ENCODE data around the gene GRIN2A.

DNA sequence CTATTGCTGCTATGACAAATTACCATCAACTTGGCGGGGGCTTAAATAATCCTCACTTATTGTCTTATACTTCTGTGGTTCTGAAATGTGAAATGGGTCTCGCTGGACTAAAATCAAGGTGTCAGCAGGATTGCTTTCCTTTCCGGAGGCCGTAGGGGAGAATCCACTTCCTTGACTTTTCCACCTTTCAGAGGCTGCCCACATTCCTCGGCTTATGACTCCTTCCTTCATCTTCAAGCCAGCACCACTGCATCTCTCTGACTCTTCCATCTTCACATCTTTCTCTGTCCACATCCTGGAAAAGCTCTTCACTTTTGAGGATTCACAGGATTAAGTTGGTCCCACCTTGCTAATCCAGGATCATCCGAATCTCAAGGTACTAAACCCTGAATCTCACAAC is 217.8 kb downstream of the GRIN2A start:
- TF ChIP-seq CTCF (IDR thresholded peaks at IDR 0.05) = no peak
- TF ChIP-seq POLR2A (IDR thresholded peaks at IDR 0.05) = no peak

All from Peyer's patch (tissue), 4 donors.